AG10803 (cell line): Measurements from ENCODE around the gene HS3ST3A1.

Experiments
- DNase-seq: peaks from one replicate; pipeline ENCODE4 v3.0.0; 2010; ENCODE audit warnings: low read depth
- H3K4me3 ChIP-seq: 2 replicates; pipeline ENCODE4 v1.5.1; 2011; ENCODE audit warnings: mild to moderate bottlenecking, low read length, control low read depth
- CTCF ChIP-seq: conservative IDR thresholded peaks from 2 replicates; pipeline ENCODE4 v1.5.1; 2011; ENCODE audit warnings: mild to moderate bottlenecking, low read length, control low read depth, inconsistent platforms

The HS3ST3A1 gene

DNA sequence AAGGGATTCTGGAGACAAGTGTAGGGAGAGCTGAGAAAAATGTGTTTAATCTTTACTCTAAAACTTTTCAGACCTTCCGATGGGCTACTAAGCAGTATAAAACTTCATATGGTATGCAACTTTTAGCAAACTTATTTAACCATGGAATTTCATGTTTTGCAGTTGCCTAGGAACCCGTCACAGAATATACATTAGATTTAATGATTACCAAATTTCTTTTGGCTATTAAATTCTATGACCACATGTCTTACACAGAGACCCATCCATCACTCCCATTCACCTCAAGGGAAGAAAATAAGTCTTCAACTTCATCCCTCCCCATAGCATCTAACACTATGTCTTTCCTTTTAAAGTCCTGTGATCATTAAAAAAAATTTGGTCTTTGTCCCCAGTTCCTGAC, 54.9 kb downstream of the HS3ST3A1 start:
- no peak overlapping the region for H3K4me3 ChIP-seq
- no peak for DNase-seq
- no peak for TF ChIP-seq CTCF

GRCh38 chr17:13545941-13546340, 55.8 kb downstream of the HS3ST3A1 start:
- DNase-seq = no peak
- no peak overlapping the region for H3K4me3 ChIP-seq
- TF ChIP-seq CTCF = no peak

- no peak for DNase-seq
These were observed 57.0 kb downstream of the HS3ST3A1 start for GRCh38 chr17:13544765-13545164.

DNA sequence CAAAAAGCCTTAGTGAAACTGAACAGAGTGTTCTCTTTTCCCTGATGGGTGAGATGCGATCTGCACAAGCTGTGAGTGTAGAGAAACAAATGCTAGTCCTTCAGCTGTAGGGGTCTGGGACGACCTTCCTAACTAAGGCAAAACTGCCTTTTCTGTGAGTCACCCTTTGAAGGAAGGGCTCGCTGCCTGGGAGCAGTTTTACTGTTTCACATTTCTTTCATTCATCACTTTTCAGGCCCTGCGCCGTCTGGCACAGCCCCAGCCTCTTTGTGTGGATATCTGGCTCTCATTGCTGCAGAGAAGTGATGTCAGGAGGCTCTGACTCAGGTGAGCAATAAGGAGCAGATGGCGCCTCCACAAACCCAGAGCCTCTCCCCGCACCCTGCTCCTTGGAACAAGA, 57.4 kb downstream of the HS3ST3A1 start:
- peak; percentile 95 for DNase-seq
- TF ChIP-seq CTCF = 0 out of 2 replicates have a peak, but pooled peaks have one; percentile 5

More at GRCh38 chr17:13544765-13545164, 57.0 kb downstream of the HS3ST3A1 start:
- no peak overlapping the region; the same call in 1 of the 2 replicates for H3K4me3 ChIP-seq
- TF ChIP-seq CTCF = no peak

GRCh38 chr17:13542636-13543035, 59.1 kb downstream of the HS3ST3A1 start:
- TF ChIP-seq CTCF = no peak
- no peak overlapping the region for H3K4me3 ChIP-seq
- DNase-seq = peak; percentile 29

More for the DNA sequence above, 57.4 kb downstream of the HS3ST3A1 start:
- H3K4me3 ChIP-seq = no peak overlapping the region; the same call in 1 of the 2 replicates

GRCh38 chr17:13541032-13541480, 60.7 kb downstream of the HS3ST3A1 start:
- DNase-seq = peak; percentile 98
- TF ChIP-seq CTCF = no peak
- H3K4me3 ChIP-seq = no peak overlapping the region

DNA sequence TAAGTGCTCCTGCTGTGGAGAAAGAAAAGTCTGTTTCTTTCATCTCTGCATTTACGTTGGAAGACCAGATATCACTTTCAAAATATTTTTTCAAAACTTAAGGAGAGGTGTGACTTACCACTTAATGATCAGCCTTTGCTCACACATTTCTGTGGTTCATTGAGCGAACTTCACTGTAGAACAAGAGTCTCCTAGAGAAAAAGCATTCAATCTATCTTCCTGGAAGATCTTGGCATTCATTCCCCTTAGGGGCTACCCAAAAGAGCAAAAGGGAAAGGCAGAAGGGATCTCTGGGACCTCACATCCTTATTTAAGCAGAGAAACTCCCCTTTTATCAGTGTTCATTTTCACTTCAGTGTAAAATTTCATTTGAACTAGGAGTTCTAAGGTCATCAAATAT, 61.2 kb downstream of the HS3ST3A1 start:
- DNase-seq = no peak
- H3K4me3 ChIP-seq = no peak overlapping the region
- TF ChIP-seq CTCF = no peak
